Left ventricle myocardium inferior (tissue), 1 donor: ENCODE results near the gene TENT5C. TPM values are rescaled to one million over a fixed set of nuclear protein-coding genes. Genes with fewer than 3 reads are reported as not detected.

ENCODE experiments used
- DNase-seq: peaks from one replicate; pipeline ENCODE4 v3.0.0-alpha.2; 2020
- H3K27ac ChIP-seq: fragments of 200-600 bp; replicated peaks from 2 replicates; pipeline ENCODE4 v1.8.0; 2021
- H3K27me3 ChIP-seq: fragments of 200-600 bp; 2 replicates; pipeline ENCODE4 v1.8.0; 2021; ENCODE audit warnings: low read depth
- H3K36me3 ChIP-seq: fragments of 200-600 bp; 2 replicates; pipeline ENCODE4 v1.8.0; 2021
- H3K4me1 ChIP-seq: fragments of 200-600 bp; 2 replicates; pipeline ENCODE4 v1.8.0; 2021
- H3K4me3 ChIP-seq: fragments of 200-600 bp; 2 replicates; pipeline ENCODE4 v1.8.0; 2021; ENCODE audit warnings: mild to moderate bottlenecking, moderate library complexity
- H3K9me3 ChIP-seq: fragments of 200-600 bp; replicated peaks from 2 replicates; pipeline ENCODE4 v1.8.0; 2021
- CTCF ChIP-seq: fragments of 200-600 bp; IDR thresholded peaks from 2 replicates; pipeline ENCODE4 v1.8.0; 2021; ENCODE audit warnings: antibody characterized with exemption, mild to moderate bottlenecking, borderline replicate concordance
- intact Hi-C: fragments of 100-400 bp; cut with micrococcal nuclease; formaldehyde crosslinking; loops from one replicate; pipeline ENCODE4 v1.11.0; 2022
- total RNA-seq: library from RNA; stranded (reverse); fragmentation: NEBNext Ultra II Directional; extraction: Animal tissue kit (Norgen Biotek cat#: 25700); gene quantifications from one replicate; pipeline ENCODE4 v1.2.1, GENCODE V29; 2021
- donor health status: DM: no; HTN: yes; CAD: no; lungs with severe emphysema.

Gene TENT5C
- total RNA-seq, 1 donor from 2014 or later: 14.9 TPM

- TF ChIP-seq CTCF: no peak
- no peak overlapping the region for H3K27ac ChIP-seq
- H3K36me3 ChIP-seq: no peaks in the 10 kb centered on the region
- H3K4me1 ChIP-seq: no peaks in the 10 kb centered on the region
- no peaks in the 10 kb centered on the region for H3K9me3 ChIP-seq
- H3K4me3 ChIP-seq: no peak overlapping the region
- H3K27me3 ChIP-seq: no peaks in the 10 kb centered on the region
- intact Hi-C loops: no loop called here
- no peak for DNase-seq
Observed at GRCh38 chr1:117573386-117574023, 32.3 kb upstream of the TENT5C start.

GRCh38 chr1:117574161-117574835 is 31.6 kb upstream of the TENT5C start:
- intact Hi-C loops: no loop called here
- no peak for DNase-seq
- Histone ChIP-seq H3K27me3 (no peaks in the 10 kb centered on the region), H3K9me3 (no peaks in the 10 kb centered on the region), H3K4me1 (no peaks in the 10 kb centered on the region), H3K36me3 (no peaks in the 10 kb centered on the region), H3K4me3 (no peak overlapping the region), H3K27ac (no peak overlapping the region)
- TF ChIP-seq CTCF: no peak

- TF ChIP-seq CTCF: no peak
- intact Hi-C loops: no loop called here
- no peak for DNase-seq
- no peak overlapping the region for H3K4me3 ChIP-seq
- no peaks in the 10 kb centered on the region for H3K9me3 ChIP-seq
- no peaks in the 10 kb centered on the region for H3K4me1 ChIP-seq
- no peaks in the 10 kb centered on the region for H3K36me3 ChIP-seq
- H3K27ac ChIP-seq: no peak overlapping the region
- H3K27me3 ChIP-seq: no peaks in the 10 kb centered on the region
Observed at GRCh38 chr1:117575586-117576225, 30.1 kb upstream of the TENT5C start.

- Histone ChIP-seq H3K4me1 (no peaks in the 10 kb centered on the region), H3K27ac (no peak overlapping the region), H3K27me3 (no peaks in the 10 kb centered on the region), H3K4me3 (no peak overlapping the region), H3K9me3 (no peaks in the 10 kb centered on the region), H3K36me3 (no peaks in the 10 kb centered on the region)
- intact Hi-C loops: no loop called here
- TF ChIP-seq CTCF: no peak
- no peak for DNase-seq
Observed at GRCh38 chr1:117576236-117576635, 29.6 kb upstream of the TENT5C start.

GRCh38 chr1:117577191-117577885 is 28.5 kb upstream of the TENT5C start:
- H3K27me3 ChIP-seq: no peaks in the 10 kb centered on the region
- no peaks in the 10 kb centered on the region for H3K9me3 ChIP-seq
- H3K4me3 ChIP-seq: no peak overlapping the region
- H3K36me3 ChIP-seq: no peaks in the 10 kb centered on the region
- TF ChIP-seq CTCF: no peak
- no peak overlapping the region for H3K27ac ChIP-seq
- no peak for DNase-seq
- H3K4me1 ChIP-seq: no peaks in the 10 kb centered on the region
- intact Hi-C loops: no loop called here
